ENCODE data around the gene NSUN6.

NSUN6 gene

GRCh38 chr10:18557960-18558359 lies 93.4 kb downstream of the NSUN6 start:
- Histone ChIP-seq H3K27me3 (ENCODE audit: insufficient read depth, low read length, poor library complexity) (no peaks in the 10 kb centered on the region), H3K4me3 (ENCODE audit: low read depth in 1 of 2, low read length in 2 of 2) (no peak overlapping the region), H3K4me2 (ENCODE audit: insufficient read depth, low read length) (no peak overlapping the region), H3K79me2 (ENCODE audit: insufficient read depth, low read length) (no peaks in the 10 kb centered on the region), H3K9me3 (ENCODE audit: insufficient read depth, low read length, severe bottlenecking) (peaks cover 36% of the 10 kb centered on the region), H3K27ac (ENCODE audit: low read length) (no peak overlapping the region), H3K9ac (ENCODE audit: low read depth, low read length) (no peak overlapping the region), H4K20me1 (ENCODE audit: insufficient read depth, low read length) (no peaks in the 10 kb centered on the region), H2AFZ (ENCODE audit: low read depth, low read length) (no peak overlapping the region), H3K36me3 (ENCODE audit: insufficient read depth, low read length) (peaks cover 82% of the 10 kb centered on the region), H3K4me1 (ENCODE audit: insufficient read depth, low read length) (no peaks in the 10 kb centered on the region)
- DNase-seq (no peak), ATAC-seq (ENCODE audit: insufficient read depth, low read depth) (no peak)
- no peak for TF ChIP-seq CTCF (IDR thresholded peaks at IDR 0.05; ENCODE audit: borderline replicate concordance, extremely low read depth, low read length, poor library complexity, severe bottlenecking)
- no peak for TF ChIP-seq EZH2 (IDR thresholded peaks at IDR 0.05; ENCODE audit: borderline replicate concordance, low read depth, low read length, severe bottlenecking)

- no peak overlapping the region for H3K27ac ChIP-seq (ENCODE audit: low read length)
- H3K4me1 ChIP-seq (ENCODE audit: insufficient read depth, low read length): no peaks in the 10 kb centered on the region
- no peak overlapping the region for H2AFZ ChIP-seq (ENCODE audit: low read depth, low read length)
- H3K27me3 ChIP-seq (ENCODE audit: insufficient read depth, low read length, poor library complexity): no peaks in the 10 kb centered on the region
- DNase-seq: no peak
- no peak overlapping the region for H3K9ac ChIP-seq (ENCODE audit: low read depth, low read length)
- no peaks in the 10 kb centered on the region for H4K20me1 ChIP-seq (ENCODE audit: insufficient read depth, low read length)
- H3K79me2 ChIP-seq (ENCODE audit: insufficient read depth, low read length): no peaks in the 10 kb centered on the region
- no peak overlapping the region for H3K4me3 ChIP-seq (ENCODE audit: low read depth in 1 of 2, low read length in 2 of 2)
- peaks cover 36% of the 10 kb centered on the region for H3K9me3 ChIP-seq (ENCODE audit: insufficient read depth, low read length, severe bottlenecking)
- TF ChIP-seq CTCF (IDR thresholded peaks at IDR 0.05; ENCODE audit: borderline replicate concordance, extremely low read depth, low read length, poor library complexity, severe bottlenecking) (no peak), EZH2 (IDR thresholded peaks at IDR 0.05; ENCODE audit: borderline replicate concordance, low read depth, low read length, severe bottlenecking) (no peak)
- ATAC-seq (ENCODE audit: insufficient read depth, low read depth): no peak
- H3K4me2 ChIP-seq (ENCODE audit: insufficient read depth, low read length): no peak overlapping the region
- H3K36me3 ChIP-seq (ENCODE audit: insufficient read depth, low read length): peaks cover 84% of the 10 kb centered on the region
These were observed 94.8 kb downstream of the NSUN6 start for GRCh38 chr10:18556522-18557147.

GRCh38 chr10:18554479-18554878 lies 96.9 kb downstream of the NSUN6 start:
- DNase-seq: no peak

More at GRCh38 chr10:18554479-18554878, 96.9 kb downstream of the NSUN6 start:
- no peaks in the 10 kb centered on the region for H4K20me1 ChIP-seq (ENCODE audit: insufficient read depth, low read length)
- H3K9me3 ChIP-seq (ENCODE audit: insufficient read depth, low read length, severe bottlenecking): peaks cover 32% of the 10 kb centered on the region
- H3K27ac ChIP-seq (ENCODE audit: low read length): no peak overlapping the region
- H3K4me2 ChIP-seq (ENCODE audit: insufficient read depth, low read length): no peak overlapping the region
- no peak overlapping the region for H3K9ac ChIP-seq (ENCODE audit: low read depth, low read length)
- TF ChIP-seq CTCF (IDR thresholded peaks at IDR 0.05; ENCODE audit: borderline replicate concordance, extremely low read depth, low read length, poor library complexity, severe bottlenecking) (no peak), EZH2 (IDR thresholded peaks at IDR 0.05; ENCODE audit: borderline replicate concordance, low read depth, low read length, severe bottlenecking) (no peak)
- H2AFZ ChIP-seq (ENCODE audit: low read depth, low read length): no peak overlapping the region
- H3K79me2 ChIP-seq (ENCODE audit: insufficient read depth, low read length): no peaks in the 10 kb centered on the region
- H3K4me3 ChIP-seq (ENCODE audit: low read depth in 1 of 2, low read length in 2 of 2): no peak overlapping the region
- peaks cover 80% of the 10 kb centered on the region for H3K36me3 ChIP-seq (ENCODE audit: insufficient read depth, low read length)
- no peak for ATAC-seq (ENCODE audit: insufficient read depth, low read depth)
- no peaks in the 10 kb centered on the region for H3K4me1 ChIP-seq (ENCODE audit: insufficient read depth, low read length)
- H3K27me3 ChIP-seq (ENCODE audit: insufficient read depth, low read length, poor library complexity): no peaks in the 10 kb centered on the region

Data from DND-41 (cell line).